ENCODE results near the gene SEMA5A. TPM values are rescaled to one million over a fixed set of nuclear protein-coding genes. Genes with fewer than 3 reads are reported as not detected.

SEMA5A gene
- total RNA-seq, 1 donor from 2014 or later = 28.6 TPM

- ATAC-seq = no peak
- no peak for DNase-seq (ENCODE audit: missing footprints)
- intact Hi-C loops (cut with DNase I) = no loop called here
These were observed 535.8 kb downstream of the SEMA5A start for GRCh38 chr5:9009931-9010651.

GRCh38 chr5:8997542-8998070 is 548.3 kb downstream of the SEMA5A start:
- intact Hi-C loops (cut with DNase I) = no loop called here
- ATAC-seq (no peak), DNase-seq (ENCODE audit: missing footprints) (no peak)

- DNase-seq (ENCODE audit: missing footprints) (no peak), ATAC-seq (no peak)
- intact Hi-C loops (cut with DNase I) = no loop called here
These were observed 552.8 kb downstream of the SEMA5A start for GRCh38 chr5:8993031-8993430.

Small RNAs within 50 kb of the gene (microRNA-seq; reads per million reads assigned to microRNA genes)
- gene MIR4636 = 5.4 reads per million, percentile 14 among the genes with 10 or more reads in this experiment

Other genes with a start within 250 kb of the SEMA5A start
- gene TAS2R1, start 84.3 kb upstream of the SEMA5A start, total RNA-seq = not detected

Measured in Right ventricle myocardium inferior (tissue), 1 donor.